HepG2 (cell line): Measurements from ENCODE around the gene TNFSF13. TPM values are rescaled to one million over a fixed set of nuclear protein-coding genes. Genes with fewer than 3 reads are reported as not detected.

ENCODE experiments used
- ARHGAP35 ChIP-seq: sonication (generic); formaldehyde crosslinking; IDR thresholded peaks from 2 replicates; pipeline ENCODE4 v1.9.0; 2022; ENCODE audit warnings: mild to moderate bottlenecking, inconsistent platforms, moderate library complexity, missing genetic modification reagents, borderline replicate concordance
- ARID5B ChIP-seq: IDR thresholded peaks from 2 replicates; pipeline ENCODE4 v1.4.0; 2020; ENCODE audit warnings: mild to moderate bottlenecking, missing genetic modification reagents
- BCL6 ChIP-seq: IDR thresholded peaks from 2 replicates; pipeline ENCODE4 v1.6.1; 2016; ENCODE audit warnings: missing genetic modification reagents, missing compliant biosample characterization
- FOXJ3 ChIP-seq: sonication (generic); formaldehyde crosslinking; IDR thresholded peaks from 2 replicates; pipeline ENCODE4 v1.4.0; 2020; ENCODE audit warnings: missing genetic modification reagents, mild to moderate bottlenecking, borderline replicate concordance
- HCFC1 ChIP-seq: fragments of 150-350 bp; IDR thresholded peaks from 2 replicates; pipeline ENCODE4 v1.6.1; 2014; ENCODE audit warnings: low read depth, low read length
- HIC2 ChIP-seq: sonication (generic); formaldehyde crosslinking; IDR thresholded peaks from 2 replicates; pipeline ENCODE4 v1.9.0; 2022; ENCODE audit warnings: low read depth, missing genetic modification reagents
- HNF1B ChIP-seq: sonication (generic); formaldehyde crosslinking; IDR thresholded peaks from 2 replicates; pipeline ENCODE4 v1.5.1; 2020; ENCODE audit warnings: mild to moderate bottlenecking, moderate library complexity, missing genetic modification reagents
- NR2C2 ChIP-seq: sonication (generic); formaldehyde crosslinking; IDR thresholded peaks from 2 replicates; pipeline ENCODE4 v1.4.0; 2020; ENCODE audit warnings: missing genetic modification reagents, mild to moderate bottlenecking, moderate library complexity, borderline replicate concordance
- PHF20 ChIP-seq: sonication (generic); formaldehyde crosslinking; IDR thresholded peaks from 2 replicates; pipeline ENCODE4 v1.5.0; 2020; ENCODE audit warnings: mild to moderate bottlenecking, missing genetic modification reagents
- SP5 ChIP-seq: IDR thresholded peaks from 2 replicates; pipeline ENCODE4 v1.6.1; 2016; ENCODE audit warnings: low read depth, borderline replicate concordance
- ZNF143 ChIP-seq: sonication (generic); formaldehyde crosslinking; IDR thresholded peaks from 2 replicates; pipeline ENCODE4 v1.4.0; 2020; ENCODE audit warnings: missing genetic modification reagents
- ZNF253 ChIP-seq: sonication (generic); formaldehyde crosslinking; IDR thresholded peaks from 2 replicates; pipeline ENCODE4 v1.8.0; 2022; ENCODE audit warnings: mild to moderate bottlenecking, missing genetic modification reagents, borderline replicate concordance
- ZNF256 ChIP-seq: sonication (generic); formaldehyde crosslinking; conservative IDR thresholded peaks from 2 replicates; pipeline ENCODE4 v1.4.0; 2020; ENCODE audit warnings: missing genetic modification reagents
- ZNF484 ChIP-seq: sonication (generic); formaldehyde crosslinking; IDR thresholded peaks from 2 replicates; pipeline ENCODE4 v1.5.1; 2020; ENCODE audit warnings: mild to moderate bottlenecking, low read depth, missing genetic modification reagents, borderline replicate concordance
- ZNF724P ChIP-seq: sonication (generic); formaldehyde crosslinking; IDR thresholded peaks from 2 replicates; pipeline ENCODE4 v1.8.0; 2022; ENCODE audit warnings: missing genetic modification reagents, borderline replicate concordance
- ZNF768 ChIP-seq: sonication (generic); formaldehyde crosslinking; IDR thresholded peaks from 2 replicates; pipeline ENCODE4 v1.4.0; 2020; ENCODE audit warnings: missing genetic modification reagents
- ZNF772 ChIP-seq: sonication (generic); formaldehyde crosslinking; IDR thresholded peaks from 2 replicates; pipeline ENCODE4 v1.5.0; 2020; ENCODE audit warnings: mild to moderate bottlenecking, missing genetic modification reagents
- polyA plus RNA-seq, 8 experiments: library from polyadenylated mRNA; depleted of rRNA in 3 of 8; stranded (reverse) in 7 of 8; unstranded in 1 of 8; fragments of >200 nt; fragmentation: Illumina TruSeq in 4 of 8; extraction: Trizol in 4 of 8; gene quantifications; 2 replicates each; pipeline versions ENCODE4 v1.2.1 to v1.2.3, GENCODE V29; 2011 to 2016; ENCODE audit warnings: low read depth in 4 of 8, missing spikeins in 1 of 8, mixed read lengths in 1 of 8; ENCODE audit not compliant: insufficient read depth in 1 of 8
- total RNA-seq, 5 experiments: library from RNA; depleted of rRNA; stranded (reverse); fragments of >200 nt; fragmentation: Illumina TruSeq; extraction: Trizol; gene quantifications; 2 replicates each; pipeline ENCODE4 v1.2.3, GENCODE V29; 2016; ENCODE audit warnings: low read depth in 1 of 5
- TF ChIP-seq, protein P1 (sequence below): sonication (generic); formaldehyde crosslinking; conservative IDR thresholded peaks from 2 replicates; pipeline ENCODE4 v1.8.0; 2022; ENCODE audit warnings: missing genetic modification reagents

Gene TNFSF13
- total and polyA plus RNA-seq, 2 of the 13 experiments (the other 11 are each of a cell fraction or from before 2014, with no cell fraction given), result 2.5 to 3.3 TPM

DNA sequence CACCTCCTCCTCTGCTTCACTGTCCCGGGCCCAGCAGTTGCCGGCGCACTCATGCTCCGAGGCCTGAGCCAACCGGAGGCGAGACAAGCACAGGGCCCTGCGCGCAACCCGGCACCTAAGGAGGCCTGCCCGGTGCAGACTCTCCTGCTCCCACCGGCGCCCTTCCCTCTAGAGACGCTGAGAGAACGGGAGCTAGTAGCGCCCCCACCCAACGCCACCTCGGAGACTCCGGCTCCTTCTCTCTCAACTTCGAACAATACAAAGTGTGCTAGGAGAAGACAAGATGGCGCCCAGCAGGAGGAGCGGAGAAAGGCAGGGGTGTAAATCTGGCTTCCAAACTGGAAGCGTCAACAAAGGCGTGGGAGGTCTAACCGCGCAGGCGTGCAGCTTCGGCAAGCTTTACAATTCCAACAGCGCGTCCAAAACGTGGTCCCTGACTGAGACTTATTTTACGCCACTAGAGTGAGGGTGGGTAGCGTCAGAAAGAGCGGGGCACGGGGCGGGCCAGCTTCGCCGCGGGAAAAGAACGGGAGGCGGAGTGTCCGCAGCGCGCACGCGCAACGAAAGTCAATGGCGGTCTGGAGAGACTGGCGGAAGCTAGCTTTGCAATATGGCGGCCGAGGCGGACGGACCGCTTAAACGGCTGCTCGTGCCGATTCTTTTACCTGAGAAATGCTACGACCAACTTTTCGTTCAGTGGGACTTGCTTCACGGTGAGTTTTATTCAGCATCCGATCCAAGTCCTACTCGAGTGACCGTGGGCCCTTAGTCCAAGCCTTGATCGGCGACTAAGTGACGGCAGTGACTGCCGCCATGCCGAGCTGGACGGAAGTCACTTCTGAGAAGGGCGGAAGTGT is 24.9 kb downstream of the TNFSF13 start, which contains the start of gene MPDU1 (continued):
- TF ChIP-seq ARID5B (CRISPR knock-in tag) (peak; percentile 46; the same call in 1 of the 2 replicates), FOXJ3 (CRISPR knock-in tag) (peak; percentile 72; the same call in 1 of the 2 replicates), HIC2 (no peak), ZNF768 (CRISPR knock-in tag) (no peak), ARHGAP35 (CRISPR knock-in tag) (0 out of 2 replicates have a peak, but pooled peaks have one; percentile 19), HCFC1 (peak; percentile 45; the same call in 1 of the 2 replicates), PHF20 (CRISPR knock-in tag) (peak; percentile 88), BCL6 (peak; percentile 31), ZNF724P (peak; percentile 50), ZNF143 (CRISPR knock-in tag) (peak; percentile 66), NR2C2 (peak; percentile 66; the same call in 1 of the 2 replicates), ZNF484 (CRISPR knock-in tag) (peak; percentile 50; the same call in 1 of the 2 replicates), ZNF256 (peak; percentile 79), SP5 (CRISPR knock-in tag) (peak; percentile 30; the same call in 1 of the 2 replicates), ZNF772 (peak; percentile 78; the same call in 1 of the 2 replicates), HNF1B (peak; percentile 80), ZNF253 (peak; percentile 50; the same call in 1 of the 2 replicates)
- TF ChIP-seq, protein P1, sequence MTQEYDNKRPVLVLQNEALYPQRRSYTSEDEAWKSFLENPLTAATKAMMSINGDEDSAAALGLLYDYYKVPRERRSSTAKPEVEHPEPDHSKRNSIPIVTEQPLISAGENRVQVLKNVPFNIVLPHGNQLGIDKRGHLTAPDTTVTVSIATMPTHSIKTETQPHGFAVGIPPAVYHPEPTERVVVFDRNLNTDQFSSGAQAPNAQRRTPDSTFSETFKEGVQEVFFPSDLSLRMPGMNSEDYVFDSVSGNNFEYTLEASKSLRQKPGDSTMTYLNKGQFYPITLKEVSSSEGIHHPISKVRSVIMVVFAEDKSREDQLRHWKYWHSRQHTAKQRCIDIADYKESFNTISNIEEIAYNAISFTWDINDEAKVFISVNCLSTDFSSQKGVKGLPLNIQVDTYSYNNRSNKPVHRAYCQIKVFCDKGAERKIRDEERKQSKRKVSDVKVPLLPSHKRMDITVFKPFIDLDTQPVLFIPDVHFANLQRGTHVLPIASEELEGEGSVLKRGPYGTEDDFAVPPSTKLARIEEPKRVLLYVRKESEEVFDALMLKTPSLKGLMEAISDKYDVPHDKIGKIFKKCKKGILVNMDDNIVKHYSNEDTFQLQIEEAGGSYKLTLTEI (CRISPR knock-in tag), result no peak
